H1 (cell line): ENCODE data around the gene CACNA2D4. TPM values are rescaled to one million over a fixed set of nuclear protein-coding genes. Genes with fewer than 3 reads are reported as not detected.

ENCODE experiments used
- CTCF ChIA-PET: fragments of 300-600 bp; sonication (Branson Sonifier 250); formaldehyde crosslinking; loops from one replicate; lab custom pipeline; 2021; ENCODE audit not compliant: partially characterized antibody; lab: Charles Lee
- POLR2A ChIA-PET: fragments of 300-600 bp; sonication (Branson Sonifier 250); formaldehyde crosslinking; loops from one replicate; lab custom pipeline; 2021; ENCODE audit warnings: inconsistent platforms; ENCODE audit not compliant: partially characterized antibody; lab: Charles Lee
- DNase-seq, 2 experiments: peaks; one replicate each; pipeline versions ENCODE4 v3.0.0 to v3.0.0-alpha.2; 2010 to 2022; ENCODE audit warnings: low spot score in 2 of 2, low read depth in 1 of 2, mixed read lengths in 1 of 2
- FAIRE-seq: peaks from 2 replicates; lab custom pipeline; 2011; peaks lifted over from hg19 to GRCh38; lab: Jason Lieb, UNC
- H2AFZ ChIP-seq: 2 replicates; pipeline ENCODE4 v1.8.1; 2012; ENCODE audit warnings: low read length, inconsistent platforms
- H2AK5ac ChIP-seq: 2 replicates; pipeline ENCODE4 v1.6.1; 2013; ENCODE audit warnings: low read depth, low read length
- H2BK120ac ChIP-seq: replicated peaks from 2 replicates; pipeline ENCODE3; 2013; ENCODE audit warnings: low read depth, low read length, inconsistent platforms
- H2BK12ac ChIP-seq: 2 replicates; pipeline ENCODE4 v1.6.1; 2013; ENCODE audit warnings: low read depth, low read length
- H2BK15ac ChIP-seq: 2 replicates; pipeline ENCODE4 v1.6.1; 2013; ENCODE audit warnings: low read length
- H2BK20ac ChIP-seq: 2 replicates; pipeline ENCODE4 v1.6.1; 2013; ENCODE audit warnings: low read length
- H2BK5ac ChIP-seq: 2 replicates; pipeline ENCODE4 v1.6.1; 2013; ENCODE audit warnings: low read depth, low read length
- H3K14ac ChIP-seq: 2 replicates; pipeline ENCODE4 v1.6.1; 2013; ENCODE audit warnings: inconsistent platforms; ENCODE audit not compliant: insufficient read length
- H3K18ac ChIP-seq: 2 replicates; pipeline ENCODE4 v1.6.1; 2013; ENCODE audit warnings: low read length; ENCODE audit errors: extremely low read depth
- H3K23ac ChIP-seq: 2 replicates; pipeline ENCODE4 v1.6.1; 2013; ENCODE audit warnings: inconsistent platforms; ENCODE audit not compliant: insufficient read length
- H3K23me2 ChIP-seq: 2 replicates; pipeline ENCODE4 v1.6.1; 2013; ENCODE audit warnings: low read depth, low read length
- H3K27ac ChIP-seq: 2 replicates; pipeline ENCODE4 v1.6.1; 2011; ENCODE audit warnings: low read depth, low read length, inconsistent platforms
- H3K27me3 ChIP-seq, 4 experiments: replicated peaks in 1 of 4; 1 replicate in 1 of 4; 2 replicates in 3 of 4; pipeline versions ENCODE4 v1.6.1 to v1.8.1; 2011 to 2013; ENCODE audit warnings: low read length in 3 of 4, mild to moderate bottlenecking in 3 of 4, inconsistent platforms in 2 of 4, mixed read lengths in 2 of 4, moderate library complexity in 1 of 4; ENCODE audit not compliant: control insufficient read depth in 3 of 4, insufficient read depth in 3 of 4; ENCODE audit errors: extremely low read depth in 1 of 4
- H3K36me3 ChIP-seq, 4 experiments: 2 replicates each; pipeline versions ENCODE4 v1.6.1 to v1.8.1; 2011 to 2013; ENCODE audit warnings: mild to moderate bottlenecking in 4 of 4, low read length in 3 of 4, moderate library complexity in 2 of 4, control low read depth in 1 of 4, inconsistent platforms in 1 of 4; ENCODE audit not compliant: insufficient read depth in 4 of 4, control insufficient read depth in 2 of 4
- H3K4ac ChIP-seq: replicated peaks from 2 replicates; pipeline ENCODE3; 2013; ENCODE audit warnings: low read length, low read depth, mixed read lengths, inconsistent platforms; ENCODE audit not compliant: insufficient read length
- H3K4me1 ChIP-seq, 4 experiments: replicated peaks in 1 of 4; 1 replicate in 1 of 4; 2 replicates in 3 of 4; pipeline versions ENCODE4 v1.6.1 to v1.8.1; 2011 to 2013; ENCODE audit warnings: low read length in 3 of 4, inconsistent platforms in 2 of 4, mixed read lengths in 1 of 4; ENCODE audit not compliant: insufficient read depth in 4 of 4, control insufficient read depth in 3 of 4
- H3K4me2 ChIP-seq, 2 experiments: 2 replicates each; pipeline versions ENCODE4 v1.6.1 to v1.8.1; 2011 to 2013; ENCODE audit warnings: low read depth in 2 of 2, low read length in 2 of 2, control low read depth in 1 of 2, inconsistent platforms in 1 of 2, mild to moderate bottlenecking in 1 of 2; ENCODE audit not compliant: insufficient read depth in 1 of 2
- H3K4me3 ChIP-seq, 4 experiments: fragments of 200-600, 300-600 bp in 1 of 4; sonication (generic), shearing (Covaris generic), sonication (Bioruptor Twin) in 1 of 4; 2 replicates each; pipeline versions ENCODE4 v1.5.1 to v1.8.1; 2011 to 2016; ENCODE audit warnings: low read length in 4 of 4, low read depth in 3 of 4, control low read depth in 2 of 4, inconsistent platforms in 2 of 4, mild to moderate bottlenecking in 2 of 4, mixed read lengths in 1 of 4, moderate library complexity in 1 of 4; ENCODE audit not compliant: insufficient read depth in 2 of 4; ENCODE audit errors: extremely low read depth in 1 of 4
- H3K56ac ChIP-seq: replicated peaks from 2 replicates; pipeline ENCODE3; 2013; ENCODE audit warnings: low read depth, mild to moderate bottlenecking, mixed read lengths, low read length, inconsistent platforms; ENCODE audit not compliant: insufficient read length
- H3K79me1 ChIP-seq: 2 replicates; pipeline ENCODE4 v1.6.1; 2013; ENCODE audit warnings: low read depth, low read length, control low read depth
- H3K79me2 ChIP-seq, 2 experiments: 2 replicates each; pipeline versions ENCODE4 v1.6.1 to v1.8.1; 2012 to 2013; ENCODE audit warnings: low read length in 2 of 2, mild to moderate bottlenecking in 2 of 2, inconsistent platforms in 1 of 2; ENCODE audit not compliant: insufficient read depth in 2 of 2, control insufficient read depth in 1 of 2
- H3K9ac ChIP-seq, 4 experiments: replicated peaks in 1 of 4; 1 replicate in 1 of 4; 2 replicates in 3 of 4; pipeline versions ENCODE4 v1.6.1 to v1.8.1; 2011 to 2013; ENCODE audit warnings: low read depth in 3 of 4, low read length in 3 of 4, control low read depth in 2 of 4, mild to moderate bottlenecking in 2 of 4, moderate library complexity in 2 of 4, inconsistent platforms in 1 of 4; ENCODE audit errors: extremely low read depth in 1 of 4
- H3K9me3 ChIP-seq, 2 experiments: 2 replicates each; pipeline versions ENCODE4 v1.6.1 to v1.8.1; 2012 to 2013; ENCODE audit warnings: mild to moderate bottlenecking in 2 of 2, moderate library complexity in 2 of 2, control low read depth in 1 of 2, inconsistent platforms in 1 of 2, low read depth in 1 of 2, low read length in 1 of 2, mixed read lengths in 1 of 2; ENCODE audit not compliant: insufficient read depth in 2 of 2
- H4K20me1 ChIP-seq, 2 experiments: replicated peaks in 1 of 2; 2 replicates each; pipeline versions ENCODE3 to v1.8.1; 2011 to 2013; ENCODE audit warnings: inconsistent platforms in 2 of 2, low read length in 2 of 2, mild to moderate bottlenecking in 1 of 2; ENCODE audit not compliant: insufficient read depth in 2 of 2, control insufficient read depth in 1 of 2
- H4K5ac ChIP-seq: 2 replicates; pipeline ENCODE4 v1.6.1; 2013; ENCODE audit warnings: low read length, low read depth, mixed read lengths, inconsistent platforms; ENCODE audit not compliant: insufficient read length
- H4K8ac ChIP-seq: 2 replicates; pipeline ENCODE4 v1.8.0; 2013; ENCODE audit warnings: mild to moderate bottlenecking, moderate library complexity, low read length, inconsistent platforms; ENCODE audit not compliant: insufficient read depth; ENCODE audit errors: extremely low read depth
- H4K91ac ChIP-seq: replicated peaks from 2 replicates; pipeline ENCODE3; 2013; ENCODE audit warnings: low read length, mixed read lengths, inconsistent platforms; ENCODE audit not compliant: insufficient read length
- ATF3 ChIP-seq: IDR thresholded peaks from 2 replicates; pipeline ENCODE4 v1.6.1; 2011; ENCODE audit warnings: low read depth, mild to moderate bottlenecking, low read length; ENCODE audit not compliant: insufficient read depth
- JUND ChIP-seq: IDR thresholded peaks from 2 replicates; pipeline ENCODE4 v1.6.1; 2011; ENCODE audit warnings: mild to moderate bottlenecking, improper control_type of control experiment, low read length
- KDM5A ChIP-seq: fragments of 200-600 bp; IDR thresholded peaks from 2 replicates; pipeline ENCODE4 v1.7.1; 2012; ENCODE audit warnings: mild to moderate bottlenecking, low read length, inconsistent platforms, mixed read lengths
- MAX ChIP-seq: IDR thresholded peaks from 2 replicates; pipeline ENCODE4 v1.6.1; 2012; ENCODE audit warnings: inconsistent platforms
- SAP30 ChIP-seq: fragments of 300-600 bp; sonication (generic); IDR thresholded peaks from 2 replicates; pipeline ENCODE4 v1.7.1; 2012; ENCODE audit warnings: low read length, moderate library complexity, mild to moderate bottlenecking, inconsistent platforms; ENCODE audit not compliant: insufficient read depth, insufficient replicate concordance
- SP4 ChIP-seq: IDR thresholded peaks from 2 replicates; pipeline ENCODE4 v1.6.1; 2012; ENCODE audit warnings: low read length, inconsistent platforms
- WGBS, 2 experiments: shearing (Covaris generic) in 1 of 2; methylation state at CpG; one replicate each; pipeline versions ENCODE4 v1.1.6 to v1.1.7; 2013 to 2015; ENCODE audit warnings: low lambda C conversion rate in 2 of 2, mixed read lengths in 2 of 2, inconsistent platforms in 1 of 2, low coverage in 1 of 2, missing lambda C conversion rate in 1 of 2; ENCODE audit not compliant: insufficient replicate concordance in 2 of 2, insufficient coverage in 1 of 2, insufficient read length in 1 of 2; ENCODE audit errors: extremely low coverage in 1 of 2, missing lambda C conversion rate in 1 of 2; 5-methylcytosine and 5-hydroxymethylcytosine counted together
- polyA plus RNA-seq, 7 experiments: library from polyadenylated mRNA; depleted of rRNA in 3 of 7; stranded (reverse) in 5 of 7; unstranded in 2 of 7; fragments of >200 nt in 5 of 7; fragments of 200-250 nt in 2 of 7; gene quantifications; 1 replicate in 5 of 7; 2 replicates in 1 of 7; 4 replicates in 1 of 7; pipeline versions ENCODE4 v1.2.1 to v1.2.3, GENCODE V29; 2011 to 2013; ENCODE audit warnings: missing spikeins in 2 of 7, mixed read lengths in 2 of 7
- total RNA-seq: library from RNA; stranded (reverse); fragmentation: NEBNext Ultra II Directional; extraction: Animal tissue kit (Norgen Biotek cat#: 25700); gene quantifications from 2 replicates; pipeline ENCODE4 v1.2.1, GENCODE V29; 2021

CACNA2D4 gene
- total and polyA plus RNA-seq, 2 of the 8 experiments (the other 6 are each of a cell fraction or from before 2014, with no cell fraction given), result 0.44 to 0.88 TPM

GRCh38 chr12:1836854-1837421 lies 81.5 kb downstream of the CACNA2D4 start:
- Histone ChIP-seq H3K56ac (no peak overlapping the region), H2BK12ac (peak overlapping the region; percentile 60; the same call in 1 of the 2 replicates), H4K5ac (no peak overlapping the region), H3K36me3 (no peaks in the 10 kb centered on the region), H2BK15ac (no peak overlapping the region), H3K79me1 (no peaks in the 10 kb centered on the region), H3K4me1 (peaks cover 0 to 10% (median under 1%) of the 10 kb centered on the region in 4 experiments; a peak in 3 of 7 replicates), H2BK120ac (no peak overlapping the region), H3K18ac (no peak overlapping the region), H2BK5ac (no peak overlapping the region), H4K20me1 (no peaks in the 10 kb centered on the region), H2BK20ac (no peak overlapping the region), H3K4me2 (no peak overlapping the region; a peak in 1 of 4 replicates), H3K23me2 (no peaks in the 10 kb centered on the region), H4K8ac (peak overlapping the region; percentile 81; the same call in 1 of the 2 replicates), H3K27ac (no peak overlapping the region), H3K27me3 (no peaks in the 10 kb centered on the region; a peak in 2 of 7 replicates), H3K23ac (no peak overlapping the region), H2AFZ (no peak overlapping the region), H3K14ac (no peak overlapping the region), H3K9me3 (no peaks in the 10 kb centered on the region), H3K4ac (no peak overlapping the region), H3K9ac (no peak overlapping the region), H3K79me2 (no peaks in the 10 kb centered on the region), H3K4me3 (no peak overlapping the region), H4K91ac (peak overlapping the region; percentile 25), H2AK5ac (no peak overlapping the region)
- DNase-seq (no peak), FAIRE-seq (no peak)
- 86% methylated on average over 20 of the region's 22 CpGs; no CpG with 5 or more reads in 1 of the 2 experiments for WGBS, 2 experiments
- ChIA-PET CTCF (interaction anchor here (1.2 to 2.5 kb wide), 5 partner anchors 25 to 558 kb away, joined by 3 to 8 read pairs (median 7); no protein-coding TSS in a partner anchor), POLR2A (interaction anchor here (1.1 kb wide), 1 partner anchor 78 kb away, joined by 3 read pairs; no protein-coding TSS in a partner anchor)
- no peak for TF ChIP-seq KDM5A
- no peak for TF ChIP-seq JUND
- TF ChIP-seq SP4, result no peak
- TF ChIP-seq SAP30, result no peak
- TF ChIP-seq ATF3, result no peak
- TF ChIP-seq MAX, result 0 out of 2 replicates have a peak, but pooled peaks have one; percentile 11
